ENCODE data around the gene SHISA4.

- TF ChIP-seq CTCF (IDR thresholded peaks at IDR 0.05) (no peak), POLR2AphosphoS5 (IDR thresholded peaks at IDR 0.05) (no peak), POLR2A (IDR thresholded peaks at IDR 0.05) (no peak)
Measured at GRCh38 chr1:201884425-201884824, 4.3 kb upstream of the SHISA4 start.
